Endometrium (tissue), 2 donors: ENCODE results near the gene PPP1R9A.

Source experiments
- FAIRE-seq: peaks from 2 replicates; lab custom pipeline; 2012; peaks lifted over from hg19 to GRCh38; lab: Jason Lieb, UNC
- donor health status: control.
- donor health status: control.

Gene PPP1R9A

GRCh38 chr7:94907026-94907810 lies at the start of gene PPP1R9A:
Gene PPP1R9A, plus strand, starts transcription at chr7:94907594. Its CDS starts 2,520 bp downstream, at chr7:94910114.
- FAIRE-seq, result no peak

- no peak for FAIRE-seq
These were observed 36.3 kb upstream of the PPP1R9A start for GRCh38 chr7:94871132-94871531.

- FAIRE-seq, result no peak
These were observed 34.2 kb upstream of the PPP1R9A start for GRCh38 chr7:94873239-94873638.

- FAIRE-seq, result no peak
These were observed 33.2 kb upstream of the PPP1R9A start for GRCh38 chr7:94874036-94874785.

- FAIRE-seq, result no peak
These were observed 32.2 kb upstream of the PPP1R9A start for GRCh38 chr7:94875201-94875600.

- FAIRE-seq, result no peak
These were observed 29.4 kb upstream of the PPP1R9A start for GRCh38 chr7:94877731-94878670.

GRCh38 chr7:94882891-94883290 lies 24.5 kb upstream of the PPP1R9A start:
- no peak for FAIRE-seq

- no peak for FAIRE-seq
These were observed 23.8 kb upstream of the PPP1R9A start for GRCh38 chr7:94883616-94884015.

- no peak for FAIRE-seq
These were observed 18.8 kb upstream of the PPP1R9A start for GRCh38 chr7:94888551-94888950.

GRCh38 chr7:94888995-94889523 lies 18.3 kb upstream of the PPP1R9A start:
- FAIRE-seq, result no peak

- FAIRE-seq, result no peak
These were observed 17.2 kb upstream of the PPP1R9A start for GRCh38 chr7:94890216-94890615.

- no peak for FAIRE-seq
These were observed 13.7 kb upstream of the PPP1R9A start for GRCh38 chr7:94893661-94894060.

- no peak for FAIRE-seq
These were observed 9.9 kb upstream of the PPP1R9A start for GRCh38 chr7:94897541-94897940.

GRCh38 chr7:94898340-94898739 lies 9.1 kb upstream of the PPP1R9A start:
- FAIRE-seq, result no peak

- FAIRE-seq, result no peak
These were observed 5.4 kb upstream of the PPP1R9A start for GRCh38 chr7:94901981-94902380.

GRCh38 chr7:94903971-94904370 lies 3.4 kb upstream of the PPP1R9A start:
- FAIRE-seq, result no peak

GRCh38 chr7:94904982-94905381 lies 2.4 kb upstream of the PPP1R9A start:
- no peak for FAIRE-seq

GRCh38 chr7:94906065-94906851 lies 1.1 kb upstream of the PPP1R9A start:
- FAIRE-seq, result no peak

- no peak for FAIRE-seq
These were observed 473 bp downstream of the PPP1R9A start for GRCh38 chr7:94907811-94908322.

- FAIRE-seq, result no peak
These were observed 1.2 kb downstream of the PPP1R9A start for GRCh38 chr7:94908323-94909178.
